HEK293 (cell line): Measurements from ENCODE around the gene BMF.

Source experiments
- CTCF ChIA-PET: fragments of 350-600 bp; formaldehyde crosslinking; extraction: SDS; loops from one replicate; lab custom pipeline; 2021; ENCODE audit warnings: antibody characterized with exemption; lab: Yijun Ruan, JAX
- POLR2A ChIA-PET: fragments of 300-600 bp; formaldehyde crosslinking; extraction: SDS; loops from one replicate; lab custom pipeline; 2020; ENCODE audit warnings: antibody characterized with exemption, inconsistent platforms; lab: Yijun Ruan, JAX
- H3K27ac ChIP-seq: fragments of 200-500 bp; sonication (Bioruptor generic); 2 replicates; pipeline ENCODE4 v1.5.1; 2014; ENCODE audit warnings: low read depth, low read length, control low read depth, inconsistent platforms; ENCODE audit errors: extremely low read depth
- H3K36me3 ChIP-seq, 2 experiments: fragments of 200-500 bp in 1 of 2; sonication (Bioruptor generic) in 1 of 2; 1 replicate in 1 of 2; 2 replicates in 1 of 2; pipeline ENCODE4 v1.5.1; 2014 to 2017; ENCODE audit warnings: inconsistent platforms in 2 of 2, low read length in 2 of 2; ENCODE audit not compliant: control insufficient read depth in 2 of 2, insufficient read depth in 1 of 2
- H3K4me1 ChIP-seq: fragments of 200-500 bp; sonication (Bioruptor generic); 2 replicates; pipeline ENCODE4 v1.5.1; 2014; ENCODE audit warnings: mild to moderate bottlenecking, low read length, inconsistent platforms; ENCODE audit not compliant: control insufficient read depth, insufficient read depth
- H3K4me3 ChIP-seq: 2 replicates; pipeline ENCODE4 v1.5.1; 2011; ENCODE audit warnings: low read depth, mild to moderate bottlenecking, control low read depth, low read length, moderate library complexity
- H3K9me3 ChIP-seq: fragments of 200-500 bp; sonication (Bioruptor generic); 2 replicates; pipeline ENCODE4 v1.5.1; 2014; ENCODE audit warnings: low read depth, low read length, inconsistent platforms; ENCODE audit not compliant: control insufficient read depth, insufficient read depth
- SCRT2 ChIP-seq: fragments of 450-650 bp; formaldehyde crosslinking; IDR thresholded peaks from 2 replicates; pipeline ENCODE4 v1.5.1; 2016; ENCODE audit warnings: missing biosample characterization, missing genetic modification characterization
- ZNF394 ChIP-seq: fragments of 450-650 bp; formaldehyde crosslinking; IDR thresholded peaks from 2 replicates; pipeline ENCODE4 v1.5.1; 2016; ENCODE audit warnings: missing biosample characterization, missing genetic modification characterization, mild to moderate bottlenecking, moderate library complexity, borderline replicate concordance
- ZNF560 ChIP-seq: fragments of 450-650 bp; formaldehyde crosslinking; IDR thresholded peaks from 2 replicates; pipeline ENCODE4 v1.5.1; 2017; ENCODE audit warnings: missing biosample characterization, missing genetic modification characterization, borderline replicate concordance
- ZNF623 ChIP-seq: fragments of 450-650 bp; formaldehyde crosslinking; IDR thresholded peaks from 2 replicates; pipeline ENCODE4 v1.5.1; 2016; ENCODE audit warnings: missing biosample characterization, missing genetic modification characterization
- ZNF629 ChIP-seq: fragments of 450-650 bp; formaldehyde crosslinking; IDR thresholded peaks from 2 replicates; pipeline ENCODE4 v1.5.1; 2017; ENCODE audit warnings: missing biosample characterization, missing genetic modification characterization
- ZNF654 ChIP-seq: fragments of 450-650 bp; formaldehyde crosslinking; IDR thresholded peaks from 2 replicates; pipeline ENCODE4 v1.5.1; 2016; ENCODE audit warnings: low read depth, missing biosample characterization, missing genetic modification characterization
- ZNF660 ChIP-seq: fragments of 450-650 bp; IDR thresholded peaks from 2 replicates; pipeline ENCODE4 v1.5.1; 2018; ENCODE audit warnings: missing biosample characterization, mild to moderate bottlenecking, missing genetic modification characterization
- TF ChIP-seq, protein P1 (sequence below): fragments of 450-650 bp; formaldehyde crosslinking; IDR thresholded peaks from 2 replicates; pipeline ENCODE4 v1.5.1; 2016; ENCODE audit warnings: missing biosample characterization, missing genetic modification characterization
- TF ChIP-seq, protein P2 (sequence below): fragments of 450-650 bp; formaldehyde crosslinking; IDR thresholded peaks from 2 replicates; pipeline ENCODE4 v1.5.1; 2016; ENCODE audit warnings: missing biosample characterization, missing genetic modification characterization
- TF ChIP-seq, protein P3 (sequence below): fragments of 450-650 bp; formaldehyde crosslinking; IDR thresholded peaks from 2 replicates; pipeline ENCODE4 v1.5.1; 2016; ENCODE audit warnings: missing biosample characterization, missing genetic modification characterization, low read depth
- TF ChIP-seq, protein P4 (sequence below): fragments of 450-650 bp; formaldehyde crosslinking; IDR thresholded peaks from 2 replicates; pipeline ENCODE4 v1.5.1; 2017; ENCODE audit warnings: missing biosample characterization, missing genetic modification characterization

The BMF gene

DNA sequence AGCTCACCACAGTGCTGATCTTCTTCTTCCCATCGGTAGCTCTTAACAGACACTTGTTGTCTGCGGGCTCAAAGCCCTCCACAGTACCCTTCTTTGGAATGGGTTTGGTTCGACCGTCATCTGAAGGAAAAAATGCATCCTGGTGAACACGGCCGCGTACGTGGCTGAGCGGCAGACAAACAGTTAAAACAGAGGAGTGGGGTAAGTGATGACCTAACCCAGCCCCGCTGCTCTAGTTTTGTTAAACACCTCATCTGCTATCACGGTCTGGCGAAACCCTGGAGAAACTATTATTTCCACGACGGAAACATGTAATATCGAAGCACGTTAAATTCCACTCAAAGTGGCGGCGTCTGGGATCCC lies 70.4 kb downstream of the BMF start:
- Histone ChIP-seq H3K9me3 (no peaks in the 10 kb centered on the region), H3K27ac (peak overlapping the region; percentile 93), H3K36me3 (peaks cover 18 to 40% of the 10 kb centered on the region in 2 experiments), H3K4me3 (peak overlapping the region; percentile 83), H3K4me1 (no peaks in the 10 kb centered on the region)
- ChIA-PET CTCF (interaction anchor here (0.7 to 5.1 kb wide), 3 partner anchors 33 to 285 kb away, joined by 3 to 35 read pairs (median 5); no protein-coding TSS in a partner anchor), POLR2A (interaction anchor here (0.7 to 1.6 kb wide), 4 partner anchors 9 to 67 kb away, joined by 3 to 6 read pairs (median 4); no protein-coding TSS in a partner anchor)
- TF ChIP-seq, protein P1, sequence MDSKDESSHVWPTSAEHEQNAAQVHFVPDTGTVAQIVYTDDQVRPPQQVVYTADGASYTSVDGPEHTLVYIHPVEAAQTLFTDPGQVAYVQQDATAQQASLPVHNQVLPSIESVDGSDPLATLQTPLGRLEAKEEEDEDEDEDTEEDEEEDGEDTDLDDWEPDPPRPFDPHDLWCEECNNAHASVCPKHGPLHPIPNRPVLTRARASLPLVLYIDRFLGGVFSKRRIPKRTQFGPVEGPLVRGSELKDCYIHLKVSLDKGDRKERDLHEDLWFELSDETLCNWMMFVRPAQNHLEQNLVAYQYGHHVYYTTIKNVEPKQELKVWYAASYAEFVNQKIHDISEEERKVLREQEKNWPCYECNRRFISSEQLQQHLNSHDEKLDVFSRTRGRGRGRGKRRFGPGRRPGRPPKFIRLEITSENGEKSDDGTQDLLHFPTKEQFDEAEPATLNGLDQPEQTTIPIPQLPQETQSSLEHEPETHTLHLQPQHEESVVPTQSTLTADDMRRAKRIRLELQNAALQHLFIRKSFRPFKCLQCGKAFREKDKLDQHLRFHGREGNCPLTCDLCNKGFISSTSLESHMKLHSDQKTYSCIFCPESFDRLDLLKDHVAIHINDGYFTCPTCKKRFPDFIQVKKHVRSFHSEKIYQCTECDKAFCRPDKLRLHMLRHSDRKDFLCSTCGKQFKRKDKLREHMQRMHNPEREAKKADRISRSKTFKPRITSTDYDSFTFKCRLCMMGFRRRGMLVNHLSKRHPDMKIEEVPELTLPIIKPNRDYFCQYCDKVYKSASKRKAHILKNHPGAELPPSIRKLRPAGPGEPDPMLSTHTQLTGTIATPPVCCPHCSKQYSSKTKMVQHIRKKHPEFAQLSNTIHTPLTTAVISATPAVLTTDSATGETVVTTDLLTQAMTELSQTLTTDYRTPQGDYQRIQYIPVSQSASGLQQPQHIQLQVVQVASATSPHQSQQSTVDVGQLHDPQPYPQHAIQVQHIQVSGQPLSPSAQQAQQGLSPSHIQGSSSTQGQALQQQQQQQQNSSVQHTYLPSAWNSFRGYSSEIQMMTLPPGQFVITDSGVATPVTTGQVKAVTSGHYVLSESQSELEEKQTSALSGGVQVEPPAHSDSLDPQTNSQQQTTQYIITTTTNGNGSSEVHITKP (tag by site-specific recombination), result no peak
- TF ChIP-seq SCRT2 (peak; percentile 73; the same call in 1 of the 2 replicates), ZNF660 (tag by site-specific recombination) (0 out of 2 replicates have a peak, but pooled peaks have one; percentile 17), ZNF629 (tag by site-specific recombination) (0 out of 2 replicates have a peak, but pooled peaks have one; percentile 9), ZNF394 (tag by site-specific recombination) (no peak), ZNF560 (no peak), ZNF623 (tag by site-specific recombination) (0 out of 2 replicates have a peak, but pooled peaks have one; percentile 3), ZNF654 (tag by site-specific recombination) (no peak)
- TF ChIP-seq, protein P2, sequence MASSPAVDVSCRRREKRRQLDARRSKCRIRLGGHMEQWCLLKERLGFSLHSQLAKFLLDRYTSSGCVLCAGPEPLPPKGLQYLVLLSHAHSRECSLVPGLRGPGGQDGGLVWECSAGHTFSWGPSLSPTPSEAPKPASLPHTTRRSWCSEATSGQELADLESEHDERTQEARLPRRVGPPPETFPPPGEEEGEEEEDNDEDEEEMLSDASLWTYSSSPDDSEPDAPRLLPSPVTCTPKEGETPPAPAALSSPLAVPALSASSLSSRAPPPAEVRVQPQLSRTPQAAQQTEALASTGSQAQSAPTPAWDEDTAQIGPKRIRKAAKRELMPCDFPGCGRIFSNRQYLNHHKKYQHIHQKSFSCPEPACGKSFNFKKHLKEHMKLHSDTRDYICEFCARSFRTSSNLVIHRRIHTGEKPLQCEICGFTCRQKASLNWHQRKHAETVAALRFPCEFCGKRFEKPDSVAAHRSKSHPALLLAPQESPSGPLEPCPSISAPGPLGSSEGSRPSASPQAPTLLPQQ, result 0 out of 2 replicates have a peak, but pooled peaks have one; percentile 9
- TF ChIP-seq, protein P3, sequence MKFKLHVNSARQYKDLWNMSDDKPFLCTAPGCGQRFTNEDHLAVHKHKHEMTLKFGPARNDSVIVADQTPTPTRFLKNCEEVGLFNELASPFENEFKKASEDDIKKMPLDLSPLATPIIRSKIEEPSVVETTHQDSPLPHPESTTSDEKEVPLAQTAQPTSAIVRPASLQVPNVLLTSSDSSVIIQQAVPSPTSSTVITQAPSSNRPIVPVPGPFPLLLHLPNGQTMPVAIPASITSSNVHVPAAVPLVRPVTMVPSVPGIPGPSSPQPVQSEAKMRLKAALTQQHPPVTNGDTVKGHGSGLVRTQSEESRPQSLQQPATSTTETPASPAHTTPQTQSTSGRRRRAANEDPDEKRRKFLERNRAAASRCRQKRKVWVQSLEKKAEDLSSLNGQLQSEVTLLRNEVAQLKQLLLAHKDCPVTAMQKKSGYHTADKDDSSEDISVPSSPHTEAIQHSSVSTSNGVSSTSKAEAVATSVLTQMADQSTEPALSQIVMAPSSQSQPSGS (tag by site-specific recombination), result peak; percentile 65
- TF ChIP-seq, protein P4, sequence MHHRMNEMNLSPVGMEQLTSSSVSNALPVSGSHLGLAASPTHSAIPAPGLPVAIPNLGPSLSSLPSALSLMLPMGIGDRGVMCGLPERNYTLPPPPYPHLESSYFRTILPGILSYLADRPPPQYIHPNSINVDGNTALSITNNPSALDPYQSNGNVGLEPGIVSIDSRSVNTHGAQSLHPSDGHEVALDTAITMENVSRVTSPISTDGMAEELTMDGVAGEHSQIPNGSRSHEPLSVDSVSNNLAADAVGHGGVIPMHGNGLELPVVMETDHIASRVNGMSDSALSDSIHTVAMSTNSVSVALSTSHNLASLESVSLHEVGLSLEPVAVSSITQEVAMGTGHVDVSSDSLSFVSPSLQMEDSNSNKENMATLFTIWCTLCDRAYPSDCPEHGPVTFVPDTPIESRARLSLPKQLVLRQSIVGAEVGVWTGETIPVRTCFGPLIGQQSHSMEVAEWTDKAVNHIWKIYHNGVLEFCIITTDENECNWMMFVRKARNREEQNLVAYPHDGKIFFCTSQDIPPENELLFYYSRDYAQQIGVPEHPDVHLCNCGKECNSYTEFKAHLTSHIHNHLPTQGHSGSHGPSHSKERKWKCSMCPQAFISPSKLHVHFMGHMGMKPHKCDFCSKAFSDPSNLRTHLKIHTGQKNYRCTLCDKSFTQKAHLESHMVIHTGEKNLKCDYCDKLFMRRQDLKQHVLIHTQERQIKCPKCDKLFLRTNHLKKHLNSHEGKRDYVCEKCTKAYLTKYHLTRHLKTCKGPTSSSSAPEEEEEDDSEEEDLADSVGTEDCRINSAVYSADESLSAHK (tag by site-specific recombination), result peak; percentile 62
